ENCODE data around the gene NCAM1. TPM values are rescaled to one million over a fixed set of nuclear protein-coding genes. Genes with fewer than 3 reads are reported as not detected.

Gene NCAM1
- total and polyA plus RNA-seq, 8 donors = 1.2 to 19.6 (median 3.6) TPM

- Histone ChIP-seq H3K4me3 (no peak overlapping the region), H3K36me3 (no peaks in the 10 kb centered on the region), H3K9me3 (no peaks in the 10 kb centered on the region), H3K4me1 (no peaks in the 10 kb centered on the region), H3K27ac (no peak overlapping the region), H3K27me3 (no peaks in the 10 kb centered on the region)
- intact Hi-C loops (cut with DNase I) = no loop called here
- TF ChIP-seq CTCF (IDR thresholded peaks at IDR 0.05) = no peak
- no peak for ATAC-seq
- 49% methylated on average over 4 of the region's 4 CpGs for WGBS, 2 donors
- no peak for FAIRE-seq
- no peak for DNase-seq
Measured at GRCh38 chr11:112929432-112929831, 31.8 kb upstream of the NCAM1 start.

GRCh38 chr11:112931703-112932102 is 29.5 kb upstream of the NCAM1 start:
- Histone ChIP-seq H3K4me1 (no peaks in the 10 kb centered on the region), H3K9me3 (no peaks in the 10 kb centered on the region), H3K36me3 (no peaks in the 10 kb centered on the region), H3K4me3 (no peak overlapping the region), H3K27ac (no peak overlapping the region), H3K27me3 (peaks cover 0 to under 1% (median 0%) of the 10 kb centered on the region in 4 donors)
- FAIRE-seq = no peak
- ATAC-seq = no peak
- 60 to 62% methylated on average over 4 of the region's 4 CpGs for WGBS, 2 donors
- no peak for DNase-seq
- TF ChIP-seq CTCF (IDR thresholded peaks at IDR 0.05) = no peak
- intact Hi-C loops (cut with DNase I) = no loop called here

GRCh38 chr11:112932593-112932992 is 28.6 kb upstream of the NCAM1 start:
- H3K36me3 ChIP-seq = no peaks in the 10 kb centered on the region
- ATAC-seq (no peak), DNase-seq (no peak), FAIRE-seq (no peak)
- TF ChIP-seq CTCF (IDR thresholded peaks at IDR 0.05) = no peak
- H3K27ac ChIP-seq = no peak overlapping the region
- WGBS, 2 donors = 57 to 73% methylated on average over 4 of the region's 4 CpGs
- intact Hi-C loops (cut with DNase I) = no loop called here
- no peaks in the 10 kb centered on the region for H3K4me1 ChIP-seq
- peaks cover 0 to 6% (median 0%) of the 10 kb centered on the region in 4 donors for H3K27me3 ChIP-seq
- no peaks in the 10 kb centered on the region for H3K9me3 ChIP-seq
- no peak overlapping the region for H3K4me3 ChIP-seq

- H3K27ac ChIP-seq = no peak overlapping the region
- ATAC-seq (no peak), FAIRE-seq (no peak), DNase-seq (no peak)
- no peaks in the 10 kb centered on the region for H3K9me3 ChIP-seq
- no peaks in the 10 kb centered on the region for H3K4me1 ChIP-seq
- no peak overlapping the region for H3K4me3 ChIP-seq
- intact Hi-C loops (cut with DNase I) = no loop called here
- no peaks in the 10 kb centered on the region for H3K36me3 ChIP-seq
- H3K27me3 ChIP-seq = peaks cover 0 to 6% (median 0%) of the 10 kb centered on the region in 4 donors
- WGBS, 2 donors = 34 to 61% methylated on average over 3 of the region's 3 CpGs
- TF ChIP-seq CTCF (IDR thresholded peaks at IDR 0.05) = no peak
Measured at GRCh38 chr11:112933970-112934369, 27.2 kb upstream of the NCAM1 start.

DNA sequence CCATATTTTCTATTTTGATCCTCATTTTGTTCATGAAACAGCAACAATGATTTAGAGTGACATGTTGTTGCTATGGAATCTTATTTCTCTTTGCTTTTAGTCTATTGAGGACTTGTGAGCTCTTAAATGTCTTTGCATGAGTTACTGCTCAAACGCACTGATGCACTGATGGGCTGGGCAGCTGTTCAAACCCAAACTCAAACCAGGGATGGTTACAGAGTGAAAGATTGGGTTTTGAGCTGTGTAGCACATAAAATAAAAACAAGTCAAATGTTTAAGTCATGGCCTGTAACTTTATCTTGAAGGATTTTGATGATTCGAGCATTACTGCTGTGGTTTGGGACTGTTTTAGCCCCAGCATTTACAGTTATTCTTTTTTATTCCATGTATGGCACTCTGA is 20.1 kb upstream of the NCAM1 start:
- WGBS, 2 donors = 57 to 58% methylated on average over 2 of the region's 2 CpGs
- Histone ChIP-seq H3K27me3 (peaks cover 0 to 6% (median 0%) of the 10 kb centered on the region in 4 donors), H3K27ac (no peak overlapping the region), H3K36me3 (no peaks in the 10 kb centered on the region), H3K4me1 (no peaks in the 10 kb centered on the region), H3K9me3 (no peaks in the 10 kb centered on the region), H3K4me3 (no peak overlapping the region)
- DNase-seq (no peak), ATAC-seq (no peak), FAIRE-seq (no peak)
- intact Hi-C loops (cut with DNase I) = no loop called here
- no peak for TF ChIP-seq CTCF (IDR thresholded peaks at IDR 0.05)

All from pancreas (tissue), 10 donors.